Measurements from ENCODE around the gene CKAP2L.

Gene CKAP2L, protein sequence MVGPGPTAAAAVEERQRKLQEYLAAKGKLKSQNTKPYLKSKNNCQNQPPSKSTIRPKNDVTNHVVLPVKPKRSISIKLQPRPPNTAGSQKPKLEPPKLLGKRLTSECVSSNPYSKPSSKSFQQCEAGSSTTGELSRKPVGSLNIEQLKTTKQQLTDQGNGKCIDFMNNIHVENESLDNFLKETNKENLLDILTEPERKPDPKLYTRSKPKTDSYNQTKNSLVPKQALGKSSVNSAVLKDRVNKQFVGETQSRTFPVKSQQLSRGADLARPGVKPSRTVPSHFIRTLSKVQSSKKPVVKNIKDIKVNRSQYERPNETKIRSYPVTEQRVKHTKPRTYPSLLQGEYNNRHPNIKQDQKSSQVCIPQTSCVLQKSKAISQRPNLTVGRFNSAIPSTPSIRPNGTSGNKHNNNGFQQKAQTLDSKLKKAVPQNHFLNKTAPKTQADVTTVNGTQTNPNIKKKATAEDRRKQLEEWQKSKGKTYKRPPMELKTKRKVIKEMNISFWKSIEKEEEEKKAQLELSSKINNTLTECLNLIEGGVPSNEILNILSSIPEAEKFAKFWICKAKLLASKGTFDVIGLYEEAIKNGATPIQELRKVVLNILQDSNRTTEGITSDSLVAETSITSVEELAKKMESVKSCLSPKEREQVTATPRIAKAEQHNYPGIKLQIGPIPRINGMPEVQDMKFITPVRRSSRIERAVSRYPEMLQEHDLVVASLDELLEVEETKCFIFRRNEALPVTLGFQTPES

GRCh38 chr2:112764071-112765044, at the start of gene CKAP2L:
TSS of gene CKAP2L (minus strand) at chr2:112764609. CDS start at chr2:112764598, 11 bp downstream.
- DNase-seq (ENCODE audit: low spot score): peak; percentile 99

GRCh38 chr2:112813280-112813966, 49.0 kb upstream of the CKAP2L start:
- DNase-seq (ENCODE audit: low spot score): no peak

GRCh38 chr2:112812318-112813267, 48.2 kb upstream of the CKAP2L start:
- no peak for DNase-seq (ENCODE audit: low spot score)

DNA sequence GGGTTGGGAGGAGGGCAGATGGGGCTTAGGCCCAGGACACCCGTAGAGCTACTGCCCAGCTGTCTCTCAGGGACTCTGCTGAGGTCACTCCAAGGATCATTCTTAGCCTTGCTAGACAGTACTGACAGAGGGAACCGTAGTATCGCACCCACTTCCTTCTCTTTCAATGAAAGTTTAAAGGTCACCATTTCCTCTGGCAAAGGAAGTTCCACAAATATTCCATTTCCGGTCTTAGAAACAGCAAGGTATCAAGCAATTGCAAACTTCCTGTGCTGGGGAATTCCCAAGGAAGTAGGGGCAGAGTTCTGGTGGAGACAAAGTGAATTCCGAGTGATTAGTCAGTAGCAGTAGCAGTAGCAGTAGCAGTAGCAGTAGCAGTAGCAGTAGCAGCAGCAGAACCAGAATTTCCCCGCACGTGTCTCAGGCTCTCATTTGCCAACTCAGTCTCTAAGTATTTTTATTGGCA, 47.5 kb upstream of the CKAP2L start:
- peak; percentile 46 for DNase-seq (ENCODE audit: low spot score)

DNA sequence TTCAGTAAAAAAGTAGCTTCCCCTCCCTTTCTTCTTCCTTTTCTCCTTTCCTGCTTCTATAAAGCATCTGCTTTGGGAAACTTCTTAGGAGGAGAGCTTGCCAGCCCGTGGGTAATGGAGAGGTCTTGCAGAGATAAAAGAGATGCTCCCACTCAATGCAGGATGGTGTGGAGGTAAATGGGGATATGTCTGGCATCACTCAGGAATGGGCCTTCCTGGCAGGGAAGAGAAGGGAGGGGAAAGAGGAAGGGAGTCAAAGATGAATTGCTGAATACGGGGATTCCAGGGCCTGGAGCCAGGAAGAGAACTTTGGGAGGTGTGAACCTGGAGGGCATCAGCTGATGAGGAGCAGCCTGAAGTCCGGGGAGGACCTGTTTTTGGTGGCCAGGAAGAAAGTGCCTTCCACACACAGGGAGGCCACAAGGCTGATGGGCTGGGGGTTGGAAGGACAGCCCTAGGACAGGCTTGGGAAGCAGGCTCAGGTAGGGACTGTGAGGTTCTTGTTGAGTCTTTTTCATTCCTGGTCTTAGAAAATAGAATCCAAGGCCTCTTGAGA, 46.9 kb upstream of the CKAP2L start:
- no peak for DNase-seq (ENCODE audit: low spot score)

DNA sequence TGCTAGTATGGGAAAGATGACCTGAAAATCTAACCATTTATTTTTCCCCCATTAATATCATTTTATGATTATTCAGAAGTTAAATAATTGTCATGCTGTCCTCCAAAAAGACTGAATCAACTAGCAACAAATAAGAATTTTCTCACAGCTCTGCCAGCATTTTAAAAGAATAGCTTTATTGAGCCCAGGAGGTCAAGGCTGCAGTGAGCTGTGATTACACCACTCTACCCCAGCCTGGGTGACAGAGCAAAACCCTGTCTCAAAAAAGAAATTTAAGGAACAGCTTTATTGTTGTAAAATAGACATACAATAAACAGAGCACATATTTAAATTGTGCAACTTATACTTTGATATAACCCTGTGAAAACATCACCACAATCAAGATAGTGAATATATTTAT, 44.7 kb upstream of the CKAP2L start:
- no peak for DNase-seq (ENCODE audit: low spot score)

DNA sequence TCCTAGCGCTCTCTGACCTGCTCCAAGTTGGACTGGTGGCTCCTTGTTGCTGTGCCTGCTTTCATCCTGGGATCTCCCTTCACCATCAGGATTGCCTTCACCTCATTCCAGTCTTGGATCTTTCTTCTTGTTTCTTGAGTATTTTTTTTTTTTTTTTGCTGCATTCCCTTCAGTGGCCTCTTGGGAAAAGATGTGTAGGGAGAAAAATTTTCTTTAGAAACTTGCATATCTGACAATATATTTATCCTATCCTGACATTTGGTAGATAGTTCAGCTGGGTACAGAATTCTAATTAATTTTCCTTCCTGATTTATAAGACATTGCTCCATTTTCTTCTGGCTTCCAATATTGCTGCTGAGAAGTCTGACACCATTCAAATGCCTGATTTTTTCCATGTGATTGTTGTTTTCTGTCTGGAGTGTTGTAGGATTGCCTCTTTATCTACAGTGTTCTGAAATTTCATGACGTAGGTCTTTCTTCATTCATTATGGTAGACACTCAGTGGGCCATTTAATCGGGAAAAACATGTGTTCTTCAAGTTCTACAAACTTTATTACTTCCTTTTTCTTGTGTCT, 42.9 kb upstream of the CKAP2L start:
- DNase-seq (ENCODE audit: low spot score): no peak

DNA sequence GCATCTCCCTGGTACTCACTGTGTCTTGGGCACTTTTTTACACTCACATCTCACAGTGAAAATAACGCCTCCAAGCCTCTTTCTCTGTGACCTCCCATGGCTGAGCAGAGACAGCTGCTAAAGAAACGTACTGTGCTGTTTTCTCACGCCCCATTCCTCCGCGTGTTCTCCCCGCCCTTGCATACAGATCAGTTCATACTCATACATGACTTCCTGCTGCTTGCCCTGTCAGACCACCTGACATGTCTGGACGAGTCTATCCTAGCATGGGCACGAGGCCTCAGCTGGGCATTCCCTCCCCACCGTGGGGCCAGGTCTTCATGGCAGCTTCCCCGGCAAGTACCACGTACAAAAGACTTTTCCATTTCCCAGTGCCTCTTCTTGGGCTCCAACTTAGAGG, 41.1 kb upstream of the CKAP2L start:
- DNase-seq (ENCODE audit: low spot score): no peak

- DNase-seq (ENCODE audit: low spot score): peak; percentile 40
These were observed 39.5 kb upstream of the CKAP2L start for GRCh38 chr2:112803691-112804521.

GRCh38 chr2:112800881-112801583, 36.6 kb upstream of the CKAP2L start:
- DNase-seq (ENCODE audit: low spot score): no peak

- no peak for DNase-seq (ENCODE audit: low spot score)
These were observed 34.9 kb upstream of the CKAP2L start for GRCh38 chr2:112798979-112799975.

GRCh38 chr2:112796486-112796885, 32.1 kb upstream of the CKAP2L start:
- DNase-seq (ENCODE audit: low spot score): no peak

- DNase-seq (ENCODE audit: low spot score): no peak
These were observed 31.4 kb upstream of the CKAP2L start for GRCh38 chr2:112795774-112796173.

- no peak for DNase-seq (ENCODE audit: low spot score)
These were observed 30.4 kb upstream of the CKAP2L start for GRCh38 chr2:112794841-112795240.

- peak; percentile 76 for DNase-seq (ENCODE audit: low spot score)
These were observed 29.8 kb upstream of the CKAP2L start for GRCh38 chr2:112794131-112794733.

GRCh38 chr2:112793449-112793978, 29.1 kb upstream of the CKAP2L start:
- no peak for DNase-seq (ENCODE audit: low spot score)

Measured in AG08395 (cell line).